H1 (cell line): ENCODE results near the gene IL1R1. TPM values are rescaled to one million over a fixed set of nuclear protein-coding genes. Genes with fewer than 3 reads are reported as not detected.

Experiments
- CTCF ChIA-PET: fragments of 300-600 bp; sonication (Branson Sonifier 250); formaldehyde crosslinking; loops from one replicate; lab custom pipeline; 2021; ENCODE audit not compliant: partially characterized antibody; lab: Charles Lee
- POLR2A ChIA-PET: fragments of 300-600 bp; sonication (Branson Sonifier 250); formaldehyde crosslinking; loops from one replicate; lab custom pipeline; 2021; ENCODE audit warnings: inconsistent platforms; ENCODE audit not compliant: partially characterized antibody; lab: Charles Lee
- DNase-seq, 2 experiments: peaks; one replicate each; pipeline versions ENCODE4 v3.0.0 to v3.0.0-alpha.2; 2010 to 2022; ENCODE audit warnings: low spot score in 2 of 2, low read depth in 1 of 2, mixed read lengths in 1 of 2
- FAIRE-seq: peaks from 2 replicates; lab custom pipeline; 2011; peaks lifted over from hg19 to GRCh38; lab: Jason Lieb, UNC
- H2AFZ ChIP-seq: 2 replicates; pipeline ENCODE4 v1.8.1; 2012; ENCODE audit warnings: low read length, inconsistent platforms
- H2AK5ac ChIP-seq: 2 replicates; pipeline ENCODE4 v1.6.1; 2013; ENCODE audit warnings: low read depth, low read length
- H2BK120ac ChIP-seq: replicated peaks from 2 replicates; pipeline ENCODE3; 2013; ENCODE audit warnings: low read depth, low read length, inconsistent platforms
- H2BK12ac ChIP-seq: 2 replicates; pipeline ENCODE4 v1.6.1; 2013; ENCODE audit warnings: low read depth, low read length
- H2BK15ac ChIP-seq: 2 replicates; pipeline ENCODE4 v1.6.1; 2013; ENCODE audit warnings: low read length
- H2BK20ac ChIP-seq: 2 replicates; pipeline ENCODE4 v1.6.1; 2013; ENCODE audit warnings: low read length
- H2BK5ac ChIP-seq: 2 replicates; pipeline ENCODE4 v1.6.1; 2013; ENCODE audit warnings: low read depth, low read length
- H3K14ac ChIP-seq: 2 replicates; pipeline ENCODE4 v1.6.1; 2013; ENCODE audit warnings: inconsistent platforms; ENCODE audit not compliant: insufficient read length
- H3K18ac ChIP-seq: 2 replicates; pipeline ENCODE4 v1.6.1; 2013; ENCODE audit warnings: low read length; ENCODE audit errors: extremely low read depth
- H3K23ac ChIP-seq: 2 replicates; pipeline ENCODE4 v1.6.1; 2013; ENCODE audit warnings: inconsistent platforms; ENCODE audit not compliant: insufficient read length
- H3K23me2 ChIP-seq: 2 replicates; pipeline ENCODE4 v1.6.1; 2013; ENCODE audit warnings: low read depth, low read length
- H3K27ac ChIP-seq: 2 replicates; pipeline ENCODE4 v1.6.1; 2011; ENCODE audit warnings: low read depth, low read length, inconsistent platforms
- H3K27me3 ChIP-seq, 4 experiments: replicated peaks in 1 of 4; 1 replicate in 1 of 4; 2 replicates in 3 of 4; pipeline versions ENCODE4 v1.6.1 to v1.8.1; 2011 to 2013; ENCODE audit warnings: low read length in 3 of 4, mild to moderate bottlenecking in 3 of 4, inconsistent platforms in 2 of 4, mixed read lengths in 2 of 4, moderate library complexity in 1 of 4; ENCODE audit not compliant: control insufficient read depth in 3 of 4, insufficient read depth in 3 of 4; ENCODE audit errors: extremely low read depth in 1 of 4
- H3K36me3 ChIP-seq, 4 experiments: 2 replicates each; pipeline versions ENCODE4 v1.6.1 to v1.8.1; 2011 to 2013; ENCODE audit warnings: mild to moderate bottlenecking in 4 of 4, low read length in 3 of 4, moderate library complexity in 2 of 4, control low read depth in 1 of 4, inconsistent platforms in 1 of 4; ENCODE audit not compliant: insufficient read depth in 4 of 4, control insufficient read depth in 2 of 4
- H3K4ac ChIP-seq: replicated peaks from 2 replicates; pipeline ENCODE3; 2013; ENCODE audit warnings: low read length, low read depth, mixed read lengths, inconsistent platforms; ENCODE audit not compliant: insufficient read length
- H3K4me1 ChIP-seq, 4 experiments: replicated peaks in 1 of 4; 1 replicate in 1 of 4; 2 replicates in 3 of 4; pipeline versions ENCODE4 v1.6.1 to v1.8.1; 2011 to 2013; ENCODE audit warnings: low read length in 3 of 4, inconsistent platforms in 2 of 4, mixed read lengths in 1 of 4; ENCODE audit not compliant: insufficient read depth in 4 of 4, control insufficient read depth in 3 of 4
- H3K4me2 ChIP-seq, 2 experiments: 2 replicates each; pipeline versions ENCODE4 v1.6.1 to v1.8.1; 2011 to 2013; ENCODE audit warnings: low read depth in 2 of 2, low read length in 2 of 2, control low read depth in 1 of 2, inconsistent platforms in 1 of 2, mild to moderate bottlenecking in 1 of 2; ENCODE audit not compliant: insufficient read depth in 1 of 2
- H3K4me3 ChIP-seq, 4 experiments: fragments of 200-600, 300-600 bp in 1 of 4; sonication (generic), shearing (Covaris generic), sonication (Bioruptor Twin) in 1 of 4; 2 replicates each; pipeline versions ENCODE4 v1.5.1 to v1.8.1; 2011 to 2016; ENCODE audit warnings: low read length in 4 of 4, low read depth in 3 of 4, control low read depth in 2 of 4, inconsistent platforms in 2 of 4, mild to moderate bottlenecking in 2 of 4, mixed read lengths in 1 of 4, moderate library complexity in 1 of 4; ENCODE audit not compliant: insufficient read depth in 2 of 4; ENCODE audit errors: extremely low read depth in 1 of 4
- H3K56ac ChIP-seq: replicated peaks from 2 replicates; pipeline ENCODE3; 2013; ENCODE audit warnings: low read depth, mild to moderate bottlenecking, mixed read lengths, low read length, inconsistent platforms; ENCODE audit not compliant: insufficient read length
- H3K79me1 ChIP-seq: 2 replicates; pipeline ENCODE4 v1.6.1; 2013; ENCODE audit warnings: low read depth, low read length, control low read depth
- H3K79me2 ChIP-seq, 2 experiments: 2 replicates each; pipeline versions ENCODE4 v1.6.1 to v1.8.1; 2012 to 2013; ENCODE audit warnings: low read length in 2 of 2, mild to moderate bottlenecking in 2 of 2, inconsistent platforms in 1 of 2; ENCODE audit not compliant: insufficient read depth in 2 of 2, control insufficient read depth in 1 of 2
- H3K9ac ChIP-seq, 4 experiments: replicated peaks in 1 of 4; 1 replicate in 1 of 4; 2 replicates in 3 of 4; pipeline versions ENCODE4 v1.6.1 to v1.8.1; 2011 to 2013; ENCODE audit warnings: low read depth in 3 of 4, low read length in 3 of 4, control low read depth in 2 of 4, mild to moderate bottlenecking in 2 of 4, moderate library complexity in 2 of 4, inconsistent platforms in 1 of 4; ENCODE audit errors: extremely low read depth in 1 of 4
- H3K9me3 ChIP-seq, 2 experiments: 2 replicates each; pipeline versions ENCODE4 v1.6.1 to v1.8.1; 2012 to 2013; ENCODE audit warnings: mild to moderate bottlenecking in 2 of 2, moderate library complexity in 2 of 2, control low read depth in 1 of 2, inconsistent platforms in 1 of 2, low read depth in 1 of 2, low read length in 1 of 2, mixed read lengths in 1 of 2; ENCODE audit not compliant: insufficient read depth in 2 of 2
- H4K20me1 ChIP-seq, 2 experiments: replicated peaks in 1 of 2; 2 replicates each; pipeline versions ENCODE3 to v1.8.1; 2011 to 2013; ENCODE audit warnings: inconsistent platforms in 2 of 2, low read length in 2 of 2, mild to moderate bottlenecking in 1 of 2; ENCODE audit not compliant: insufficient read depth in 2 of 2, control insufficient read depth in 1 of 2
- H4K5ac ChIP-seq: 2 replicates; pipeline ENCODE4 v1.6.1; 2013; ENCODE audit warnings: low read length, low read depth, mixed read lengths, inconsistent platforms; ENCODE audit not compliant: insufficient read length
- H4K8ac ChIP-seq: 2 replicates; pipeline ENCODE4 v1.8.0; 2013; ENCODE audit warnings: mild to moderate bottlenecking, moderate library complexity, low read length, inconsistent platforms; ENCODE audit not compliant: insufficient read depth; ENCODE audit errors: extremely low read depth
- H4K91ac ChIP-seq: replicated peaks from 2 replicates; pipeline ENCODE3; 2013; ENCODE audit warnings: low read length, mixed read lengths, inconsistent platforms; ENCODE audit not compliant: insufficient read length
- CREB1 ChIP-seq: IDR thresholded peaks from 2 replicates; pipeline ENCODE4 v1.6.1; 2012; ENCODE audit warnings: inconsistent platforms
- RAD21 ChIP-seq, 2 experiments: IDR thresholded peaks in 1 of 2; conservative IDR thresholded peaks in 1 of 2; 2 replicates each; pipeline ENCODE4 v1.6.1; 2011; ENCODE audit warnings: low read depth in 2 of 2, low read length in 2 of 2, improper control_type of control experiment in 1 of 2, inconsistent platforms in 1 of 2, mild to moderate bottlenecking in 1 of 2, moderate library complexity in 1 of 2
- USF2 ChIP-seq: IDR thresholded peaks from 2 replicates; pipeline ENCODE4 v1.6.1; 2011; ENCODE audit warnings: low read length, improper control_type of control experiment
- WGBS, 2 experiments: shearing (Covaris generic) in 1 of 2; methylation state at CpG; one replicate each; pipeline versions ENCODE4 v1.1.6 to v1.1.7; 2013 to 2015; ENCODE audit warnings: low lambda C conversion rate in 2 of 2, mixed read lengths in 2 of 2, inconsistent platforms in 1 of 2, low coverage in 1 of 2, missing lambda C conversion rate in 1 of 2; ENCODE audit not compliant: insufficient replicate concordance in 2 of 2, insufficient coverage in 1 of 2, insufficient read length in 1 of 2; ENCODE audit errors: extremely low coverage in 1 of 2, missing lambda C conversion rate in 1 of 2; 5-methylcytosine and 5-hydroxymethylcytosine counted together
- polyA plus RNA-seq, 7 experiments: library from polyadenylated mRNA; depleted of rRNA in 3 of 7; stranded (reverse) in 5 of 7; unstranded in 2 of 7; fragments of >200 nt in 5 of 7; fragments of 200-250 nt in 2 of 7; gene quantifications; 1 replicate in 5 of 7; 2 replicates in 1 of 7; 4 replicates in 1 of 7; pipeline versions ENCODE4 v1.2.1 to v1.2.3, GENCODE V29; 2011 to 2013; ENCODE audit warnings: missing spikeins in 2 of 7, mixed read lengths in 2 of 7
- total RNA-seq: library from RNA; stranded (reverse); fragmentation: NEBNext Ultra II Directional; extraction: Animal tissue kit (Norgen Biotek cat#: 25700); gene quantifications from 2 replicates; pipeline ENCODE4 v1.2.1, GENCODE V29; 2021

IL1R1 gene
- total and polyA plus RNA-seq, 2 of the 8 experiments (the other 6 are each of a cell fraction or from before 2014, with no cell fraction given): 0.34 to 0.47 TPM

- POLR2A ChIA-PET: no interaction called here
- no peak overlapping the region for H3K4me2 ChIP-seq
Observed at GRCh38 chr2:102200539-102200938, 58.0 kb downstream of the IL1R1 start.

More at GRCh38 chr2:102200539-102200938, 58.0 kb downstream of the IL1R1 start:
- Histone ChIP-seq H2AFZ (0 out of 2 replicates have a peak overlapping the region, but pooled peaks have one; percentile 12), H2BK20ac (no peak overlapping the region), H3K79me1 (no peaks in the 10 kb centered on the region), H3K4ac (no peak overlapping the region), H3K4me3 (no peak overlapping the region), H3K79me2 (no peaks in the 10 kb centered on the region), H3K23me2 (no peaks in the 10 kb centered on the region), H4K91ac (no peak overlapping the region), H3K27ac (no peak overlapping the region), H3K36me3 (no peaks in the 10 kb centered on the region), H2BK5ac (no peak overlapping the region), H3K18ac (no peak overlapping the region), H2BK120ac (no peak overlapping the region), H3K27me3 (no peaks in the 10 kb centered on the region), H4K5ac (no peak overlapping the region), H2BK15ac (no peak overlapping the region), H3K9me3 (no peaks in the 10 kb centered on the region), H4K8ac (no peak overlapping the region; the same call in 1 of the 2 replicates), H4K20me1 (no peaks in the 10 kb centered on the region), H3K4me1 (peaks cover 0 to 5% (median 0%) of the 10 kb centered on the region in 4 experiments; a peak in 1 of 7 replicates), H2BK12ac (no peak overlapping the region), H3K23ac (no peak overlapping the region), H3K14ac (no peak overlapping the region), H3K9ac (no peak overlapping the region), H2AK5ac (no peak overlapping the region), H3K56ac (no peak overlapping the region)
- no peak for TF ChIP-seq USF2
- no peak for TF ChIP-seq RAD21 (IDR thresholded peaks at IDR 0.05 in 1 of 2, conservative IDR thresholded peaks at IDR 0.05 in 1 of 2; ENCODE audit: low read depth in 2 of 2, low read length in 2 of 2)
- TF ChIP-seq CREB1: no peak
- DNase-seq (no peak), FAIRE-seq (no peak)
- 86% methylated on average over 1 of the region's 1 CpG; no CpG with 5 or more reads in 1 of the 2 experiments for WGBS, 2 experiments
- CTCF ChIA-PET: interaction anchor here (0.8 kb wide), 1 partner anchor 248 kb away, joined by 3 read pairs; no protein-coding TSS in a partner anchor
